HepG2 (cell line): ENCODE results near the gene ADARB2. TPM values are rescaled to one million over a fixed set of nuclear protein-coding genes. Genes with fewer than 3 reads are reported as not detected.

Experiments
- ATAC-seq: fragments of 200-7000 bp; cut with Tn5 transposase; 3 replicates; pipeline ENCODE4 v1.9.1; 2020; ENCODE audit warnings: mild to moderate bottlenecking, moderate library complexity
- BruUV-seq: library from RNA; stranded (reverse); fragments of 400-500 nt; replicated peaks from 2 replicates; lab custom pipeline; 2021; lab: Mats Ljungman, UMichigan
- CTCF ChIA-PET: fragments of 300-600 bp; formaldehyde crosslinking; extraction: SDS; loops from one replicate; lab custom pipeline; 2021; ENCODE audit warnings: low total read pairs, inconsistent platforms, low intra/inter-chr PET ratio; lab: Yijun Ruan, JAX
- POLR2A ChIA-PET: fragments of 350-600 bp; sonication (Branson Sonifier 250); formaldehyde crosslinking; loops from one replicate; lab custom pipeline; 2020; ENCODE audit warnings: antibody characterized with exemption, inconsistent platforms; lab: Yijun Ruan, JAX
- DNase-seq: peaks from one replicate; pipeline ENCODE4 v3.0.0-alpha.2; 2015; ENCODE audit warnings: low spot score
- FAIRE-seq: peaks from 3 replicates; lab custom pipeline; 2011; peaks lifted over from hg19 to GRCh38; lab: Jason Lieb, UNC
- H2AFZ ChIP-seq: one replicate; pipeline ENCODE4 v1.6.1; 2011; ENCODE audit warnings: low read length, inconsistent platforms
- H3K27ac ChIP-seq: fragments of 300-600 bp; 3 replicates; pipeline ENCODE4 v1.8.0; 2011; ENCODE audit warnings: mixed run types, mild to moderate bottlenecking, mixed read lengths, low read length, inconsistent platforms; ENCODE audit not compliant: insufficient read depth; ENCODE audit errors: extremely low read length
- H3K27me3 ChIP-seq, 2 experiments: fragments of 200-600 bp in 1 of 2; 2 replicates in 1 of 2; 3 replicates in 1 of 2; pipeline versions ENCODE4 v1.6.0 to v1.8.0; 2011; ENCODE audit warnings: low read length in 2 of 2, mild to moderate bottlenecking in 2 of 2, moderate library complexity in 2 of 2, inconsistent platforms in 1 of 2; ENCODE audit not compliant: insufficient read depth in 2 of 2, control insufficient read depth in 1 of 2
- H3K36me3 ChIP-seq, 2 experiments: fragments of 200-600 bp in 1 of 2; replicated peaks in 1 of 2; 2 replicates in 1 of 2; 3 replicates in 1 of 2; pipeline versions ENCODE4 v1.5.1 to v1.8.0; 2011; ENCODE audit warnings: low read length in 2 of 2, inconsistent platforms in 1 of 2; ENCODE audit not compliant: insufficient read depth in 2 of 2, control insufficient read depth in 1 of 2
- H3K4me1 ChIP-seq: 2 replicates; pipeline ENCODE4 v1.5.1; 2012; ENCODE audit warnings: low read length, inconsistent platforms; ENCODE audit not compliant: insufficient read depth
- H3K4me2 ChIP-seq: 2 replicates; pipeline ENCODE4 v1.6.0; 2011; ENCODE audit warnings: low read depth, low read length, inconsistent platforms
- H3K4me3 ChIP-seq, 3 experiments: fragments of 200-600 bp in 1 of 3; sonication (generic), shearing (Covaris generic) in 1 of 3; replicated peaks in 1 of 3; 2 replicates each; pipeline ENCODE4 v1.5.1; 2011 to 2016; ENCODE audit warnings: low read length in 3 of 3, inconsistent platforms in 2 of 3, low read depth in 2 of 3, mild to moderate bottlenecking in 2 of 3, control low read depth in 1 of 3, mixed read lengths in 1 of 3; ENCODE audit not compliant: insufficient read depth in 1 of 3
- H3K79me2 ChIP-seq: one replicate; pipeline ENCODE4 v1.6.1; 2011; ENCODE audit warnings: low read length, inconsistent platforms; ENCODE audit not compliant: insufficient read depth
- H3K9ac ChIP-seq: 2 replicates; pipeline ENCODE4 v1.6.0; 2011; ENCODE audit warnings: mild to moderate bottlenecking, low read depth, low read length, inconsistent platforms; ENCODE audit not compliant: insufficient read depth
- H3K9me3 ChIP-seq: 2 replicates; pipeline ENCODE4 v1.5.1; 2012; ENCODE audit warnings: mild to moderate bottlenecking, low read length
- H4K20me1 ChIP-seq: 2 replicates; pipeline ENCODE4 v1.6.0; 2011; ENCODE audit warnings: inconsistent platforms, mild to moderate bottlenecking, low read length, moderate library complexity; ENCODE audit not compliant: insufficient read depth
- FOXM1 ChIP-seq: sonication (generic); formaldehyde crosslinking; IDR thresholded peaks from 2 replicates; pipeline ENCODE4 v1.5.0; 2020; ENCODE audit warnings: missing genetic modification reagents
- GTF3A ChIP-seq: sonication (generic); formaldehyde crosslinking; conservative IDR thresholded peaks from 2 replicates; pipeline ENCODE4 v1.4.0; 2020; ENCODE audit warnings: mild to moderate bottlenecking, missing genetic modification reagents
- HMG20B ChIP-seq: conservative IDR thresholded peaks from 2 replicates; pipeline ENCODE4 v1.6.1; 2016; ENCODE audit warnings: missing genetic modification reagents, missing compliant biosample characterization
- NFE2L2 ChIP-seq: fragments of 150-350 bp; IDR thresholded peaks from 2 replicates; pipeline ENCODE4 v1.6.1; 2014; ENCODE audit warnings: low read length
- SSRP1 ChIP-seq: IDR thresholded peaks from 2 replicates; pipeline ENCODE4 v1.6.1; 2016; ENCODE audit warnings: control low read depth
- ZNF562 ChIP-seq: sonication (generic); formaldehyde crosslinking; IDR thresholded peaks from 2 replicates; pipeline ENCODE4 v1.8.0; 2022; ENCODE audit warnings: missing genetic modification reagents, borderline replicate concordance
- ZNF777 ChIP-seq: sonication (generic); formaldehyde crosslinking; IDR thresholded peaks from 2 replicates; pipeline ENCODE4 v1.4.0; 2020; ENCODE audit warnings: missing genetic modification reagents
- ZNF83 ChIP-seq: sonication (generic); formaldehyde crosslinking; IDR thresholded peaks from 2 replicates; pipeline ENCODE4 v1.4.0; 2020; ENCODE audit warnings: missing genetic modification reagents, mild to moderate bottlenecking, borderline replicate concordance
- ZNF878 ChIP-seq: sonication (generic); formaldehyde crosslinking; IDR thresholded peaks from 2 replicates; pipeline ENCODE4 v1.8.1; 2023; ENCODE audit warnings: mild to moderate bottlenecking, missing genetic modification reagents, moderate library complexity
- WGBS: methylation state at CpG from one replicate; pipeline ENCODE4 v1.1.6; 2017; ENCODE audit warnings: low lambda C conversion rate; 5-methylcytosine and 5-hydroxymethylcytosine counted together
- in situ Hi-C: cut with HindIII; loops from 2 replicates; pipeline ENCODE4 v1.10.0; 2017; ENCODE audit warnings: low pct_unique_long_range_greater_than_20kb; ENCODE audit not compliant: extremely low pct_ligation_motif_present
- intact Hi-C: fragments of 100-400 bp; cut with micrococcal nuclease; formaldehyde crosslinking; loops from one replicate; pipeline ENCODE4 v1.10.0; 2022; ENCODE audit not compliant: unreplicated experiment
- polyA plus RNA-seq, 8 experiments: library from polyadenylated mRNA; depleted of rRNA in 3 of 8; stranded (reverse) in 7 of 8; unstranded in 1 of 8; fragments of >200 nt; fragmentation: Illumina TruSeq in 4 of 8; extraction: Trizol in 4 of 8; gene quantifications; 2 replicates each; pipeline versions ENCODE4 v1.2.1 to v1.2.3, GENCODE V29; 2011 to 2016; ENCODE audit warnings: low read depth in 4 of 8, missing spikeins in 1 of 8, mixed read lengths in 1 of 8; ENCODE audit not compliant: insufficient read depth in 1 of 8
- total RNA-seq, 5 experiments: library from RNA; depleted of rRNA; stranded (reverse); fragments of >200 nt; fragmentation: Illumina TruSeq; extraction: Trizol; gene quantifications; 2 replicates each; pipeline ENCODE4 v1.2.3, GENCODE V29; 2016; ENCODE audit warnings: low read depth in 1 of 5
- TF ChIP-seq, protein P1 (sequence below): IDR thresholded peaks from 2 replicates; pipeline ENCODE4 v1.6.1; 2016
- TF ChIP-seq, protein P2 (sequence below): sonication (generic); formaldehyde crosslinking; IDR thresholded peaks from 2 replicates; pipeline ENCODE4 v1.4.0; 2020; ENCODE audit warnings: missing genetic modification reagents
- TF ChIP-seq, protein P3 (sequence below): fragments of 450-650 bp; IDR thresholded peaks from 2 replicates; pipeline ENCODE4 v1.6.1; 2017; ENCODE audit warnings: mild to moderate bottlenecking
- TF ChIP-seq, protein P4 (sequence below): sonication (generic); formaldehyde crosslinking; IDR thresholded peaks from 2 replicates; pipeline ENCODE4 v1.4.0; 2020; ENCODE audit warnings: missing genetic modification reagents, borderline replicate concordance

Gene ADARB2
- total and polyA plus RNA-seq, 2 of the 13 experiments (the other 11 are each of a cell fraction or from before 2014, with no cell fraction given), result not detected

DNA sequence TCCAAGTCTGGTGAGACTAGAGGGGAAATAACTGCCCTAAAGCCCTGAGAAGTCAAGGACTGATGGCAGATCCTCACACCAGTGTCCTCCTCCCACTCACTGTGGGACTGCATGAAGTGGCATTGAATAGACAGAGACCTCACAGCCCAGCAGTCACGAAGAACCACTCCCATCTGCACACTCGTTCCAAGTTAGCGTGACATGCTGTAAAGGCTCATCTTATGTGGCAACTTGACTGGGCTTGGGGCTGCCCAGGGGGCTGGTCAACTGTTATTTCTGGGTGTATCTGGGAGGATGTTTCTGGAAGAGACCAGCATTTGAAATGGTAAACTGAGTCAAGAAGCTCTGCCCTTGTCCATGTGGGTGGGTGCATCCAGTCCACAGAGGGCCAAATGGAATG is 104.7 kb downstream of the ADARB2 start:
- ChIA-PET CTCF (no interaction called here), POLR2A (no interaction called here)
- Histone ChIP-seq H3K27me3 (peaks cover 0 to 26% of the 10 kb centered on the region in 2 experiments; a peak in 3 of 5 replicates), H3K4me3 (no peak overlapping the region), H3K9me3 (no peaks in the 10 kb centered on the region), H3K4me2 (no peak overlapping the region), H4K20me1 (no peaks in the 10 kb centered on the region), H3K4me1 (no peaks in the 10 kb centered on the region), H3K36me3 (no peaks in the 10 kb centered on the region), H3K79me2 (no peaks in the 10 kb centered on the region), H2AFZ (no peak overlapping the region), H3K9ac (no peak overlapping the region), H3K27ac (no peak overlapping the region)
- intact Hi-C loops, result no loop called here
- no peak for FAIRE-seq
- BruUV-seq, result no TSS peak
- no peak for ATAC-seq
- in situ Hi-C loops, result no loop called here
- DNase-seq, result no peak
- WGBS, result no CpG with 5 or more reads among the region's 3 CpGs
- TF ChIP-seq SSRP1 (CRISPR knock-in tag) (no peak), ZNF878 (CRISPR knock-in tag) (no peak), GTF3A (CRISPR knock-in tag) (no peak), HMG20B (no peak), ZNF562 (CRISPR knock-in tag) (no peak), ZNF777 (CRISPR knock-in tag) (no peak), ZNF83 (CRISPR knock-in tag) (no peak), NFE2L2 (no peak), FOXM1 (CRISPR knock-in tag) (no peak)
- TF ChIP-seq, protein P1, sequence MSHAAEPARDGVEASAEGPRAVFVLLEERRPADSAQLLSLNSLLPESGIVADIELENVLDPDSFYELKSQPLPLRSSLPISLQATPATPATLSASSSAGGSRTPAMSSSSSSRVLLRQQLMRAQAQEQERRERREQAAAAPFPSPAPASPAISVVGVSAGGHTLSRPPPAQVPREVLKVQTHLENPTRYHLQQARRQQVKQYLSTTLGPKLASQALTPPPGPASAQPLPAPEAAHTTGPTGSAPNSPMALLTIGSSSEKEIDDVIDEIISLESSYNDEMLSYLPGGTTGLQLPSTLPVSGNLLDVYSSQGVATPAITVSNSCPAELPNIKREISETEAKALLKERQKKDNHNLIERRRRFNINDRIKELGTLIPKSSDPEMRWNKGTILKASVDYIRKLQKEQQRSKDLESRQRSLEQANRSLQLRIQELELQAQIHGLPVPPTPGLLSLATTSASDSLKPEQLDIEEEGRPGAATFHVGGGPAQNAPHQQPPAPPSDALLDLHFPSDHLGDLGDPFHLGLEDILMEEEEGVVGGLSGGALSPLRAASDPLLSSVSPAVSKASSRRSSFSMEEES, result no peak
- TF ChIP-seq, protein P2, sequence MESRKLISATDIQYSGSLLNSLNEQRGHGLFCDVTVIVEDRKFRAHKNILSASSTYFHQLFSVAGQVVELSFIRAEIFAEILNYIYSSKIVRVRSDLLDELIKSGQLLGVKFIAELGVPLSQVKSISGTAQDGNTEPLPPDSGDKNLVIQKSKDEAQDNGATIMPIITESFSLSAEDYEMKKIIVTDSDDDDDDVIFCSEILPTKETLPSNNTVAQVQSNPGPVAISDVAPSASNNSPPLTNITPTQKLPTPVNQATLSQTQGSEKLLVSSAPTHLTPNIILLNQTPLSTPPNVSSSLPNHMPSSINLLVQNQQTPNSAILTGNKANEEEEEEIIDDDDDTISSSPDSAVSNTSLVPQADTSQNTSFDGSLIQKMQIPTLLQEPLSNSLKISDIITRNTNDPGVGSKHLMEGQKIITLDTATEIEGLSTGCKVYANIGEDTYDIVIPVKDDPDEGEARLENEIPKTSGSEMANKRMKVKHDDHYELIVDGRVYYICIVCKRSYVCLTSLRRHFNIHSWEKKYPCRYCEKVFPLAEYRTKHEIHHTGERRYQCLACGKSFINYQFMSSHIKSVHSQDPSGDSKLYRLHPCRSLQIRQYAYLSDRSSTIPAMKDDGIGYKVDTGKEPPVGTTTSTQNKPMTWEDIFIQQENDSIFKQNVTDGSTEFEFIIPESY (CRISPR knock-in tag), result no peak
- TF ChIP-seq, protein P3, sequence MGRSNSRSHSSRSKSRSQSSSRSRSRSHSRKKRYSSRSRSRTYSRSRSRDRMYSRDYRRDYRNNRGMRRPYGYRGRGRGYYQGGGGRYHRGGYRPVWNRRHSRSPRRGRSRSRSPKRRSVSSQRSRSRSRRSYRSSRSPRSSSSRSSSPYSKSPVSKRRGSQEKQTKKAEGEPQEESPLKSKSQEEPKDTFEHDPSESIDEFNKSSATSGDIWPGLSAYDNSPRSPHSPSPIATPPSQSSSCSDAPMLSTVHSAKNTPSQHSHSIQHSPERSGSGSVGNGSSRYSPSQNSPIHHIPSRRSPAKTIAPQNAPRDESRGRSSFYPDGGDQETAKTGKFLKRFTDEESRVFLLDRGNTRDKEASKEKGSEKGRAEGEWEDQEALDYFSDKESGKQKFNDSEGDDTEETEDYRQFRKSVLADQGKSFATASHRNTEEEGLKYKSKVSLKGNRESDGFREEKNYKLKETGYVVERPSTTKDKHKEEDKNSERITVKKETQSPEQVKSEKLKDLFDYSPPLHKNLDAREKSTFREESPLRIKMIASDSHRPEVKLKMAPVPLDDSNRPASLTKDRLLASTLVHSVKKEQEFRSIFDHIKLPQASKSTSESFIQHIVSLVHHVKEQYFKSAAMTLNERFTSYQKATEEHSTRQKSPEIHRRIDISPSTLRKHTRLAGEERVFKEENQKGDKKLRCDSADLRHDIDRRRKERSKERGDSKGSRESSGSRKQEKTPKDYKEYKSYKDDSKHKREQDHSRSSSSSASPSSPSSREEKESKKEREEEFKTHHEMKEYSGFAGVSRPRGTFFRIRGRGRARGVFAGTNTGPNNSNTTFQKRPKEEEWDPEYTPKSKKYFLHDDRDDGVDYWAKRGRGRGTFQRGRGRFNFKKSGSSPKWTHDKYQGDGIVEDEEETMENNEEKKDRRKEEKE, result no peak
- TF ChIP-seq, protein P4, sequence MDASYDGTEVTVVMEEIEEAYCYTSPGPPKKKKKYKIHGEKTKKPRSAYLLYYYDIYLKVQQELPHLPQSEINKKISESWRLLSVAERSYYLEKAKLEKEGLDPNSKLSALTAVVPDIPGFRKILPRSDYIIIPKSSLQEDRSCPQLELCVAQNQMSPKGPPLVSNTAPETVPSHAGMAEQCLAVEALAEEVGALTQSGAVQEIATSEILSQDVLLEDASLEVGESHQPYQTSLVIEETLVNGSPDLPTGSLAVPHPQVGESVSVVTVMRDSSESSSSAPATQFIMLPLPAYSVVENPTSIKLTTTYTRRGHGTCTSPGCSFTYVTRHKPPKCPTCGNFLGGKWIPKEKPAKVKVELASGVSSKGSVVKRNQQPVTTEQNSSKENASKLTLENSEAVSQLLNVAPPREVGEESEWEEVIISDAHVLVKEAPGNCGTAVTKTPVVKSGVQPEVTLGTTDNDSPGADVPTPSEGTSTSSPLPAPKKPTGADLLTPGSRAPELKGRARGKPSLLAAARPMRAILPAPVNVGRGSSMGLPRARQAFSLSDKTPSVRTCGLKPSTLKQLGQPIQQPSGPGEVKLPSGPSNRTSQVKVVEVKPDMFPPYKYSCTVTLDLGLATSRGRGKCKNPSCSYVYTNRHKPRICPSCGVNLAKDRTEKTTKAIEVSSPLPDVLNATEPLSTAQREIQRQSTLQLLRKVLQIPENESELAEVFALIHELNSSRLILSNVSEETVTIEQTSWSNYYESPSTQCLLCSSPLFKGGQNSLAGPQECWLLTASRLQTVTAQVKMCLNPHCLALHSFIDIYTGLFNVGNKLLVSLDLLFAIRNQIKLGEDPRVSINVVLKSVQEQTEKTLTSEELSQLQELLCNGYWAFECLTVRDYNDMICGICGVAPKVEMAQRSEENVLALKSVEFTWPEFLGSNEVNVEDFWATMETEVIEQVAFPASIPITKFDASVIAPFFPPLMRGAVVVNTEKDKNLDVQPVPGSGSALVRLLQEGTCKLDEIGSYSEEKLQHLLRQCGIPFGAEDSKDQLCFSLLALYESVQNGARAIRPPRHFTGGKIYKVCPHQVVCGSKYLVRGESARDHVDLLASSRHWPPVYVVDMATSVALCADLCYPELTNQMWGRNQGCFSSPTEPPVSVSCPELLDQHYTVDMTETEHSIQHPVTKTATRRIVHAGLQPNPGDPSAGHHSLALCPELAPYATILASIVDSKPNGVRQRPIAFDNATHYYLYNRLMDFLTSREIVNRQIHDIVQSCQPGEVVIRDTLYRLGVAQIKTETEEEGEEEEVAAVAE, result no peak
